ENCODE measurements around the gene RNF14.

The RNF14 gene

GRCh38 chr5:141942185-141942857 lies 26.6 kb upstream of the RNF14 start:
- peaks cover 11% of the 10 kb centered on the region for H3K36me3 ChIP-seq (ENCODE audit: control insufficient read depth, insufficient read depth, low read length)
- no peaks in the 10 kb centered on the region for H3K27me3 ChIP-seq (replicated peaks; ENCODE audit: control insufficient read depth, insufficient read depth, low read length)
- no peak for DNase-seq (ENCODE audit: extremely low read depth, insufficient read length)
- H3K4me3 ChIP-seq (replicated peaks; ENCODE audit: low read depth, low read length): no peak overlapping the region
- TF ChIP-seq, protein P1, sequence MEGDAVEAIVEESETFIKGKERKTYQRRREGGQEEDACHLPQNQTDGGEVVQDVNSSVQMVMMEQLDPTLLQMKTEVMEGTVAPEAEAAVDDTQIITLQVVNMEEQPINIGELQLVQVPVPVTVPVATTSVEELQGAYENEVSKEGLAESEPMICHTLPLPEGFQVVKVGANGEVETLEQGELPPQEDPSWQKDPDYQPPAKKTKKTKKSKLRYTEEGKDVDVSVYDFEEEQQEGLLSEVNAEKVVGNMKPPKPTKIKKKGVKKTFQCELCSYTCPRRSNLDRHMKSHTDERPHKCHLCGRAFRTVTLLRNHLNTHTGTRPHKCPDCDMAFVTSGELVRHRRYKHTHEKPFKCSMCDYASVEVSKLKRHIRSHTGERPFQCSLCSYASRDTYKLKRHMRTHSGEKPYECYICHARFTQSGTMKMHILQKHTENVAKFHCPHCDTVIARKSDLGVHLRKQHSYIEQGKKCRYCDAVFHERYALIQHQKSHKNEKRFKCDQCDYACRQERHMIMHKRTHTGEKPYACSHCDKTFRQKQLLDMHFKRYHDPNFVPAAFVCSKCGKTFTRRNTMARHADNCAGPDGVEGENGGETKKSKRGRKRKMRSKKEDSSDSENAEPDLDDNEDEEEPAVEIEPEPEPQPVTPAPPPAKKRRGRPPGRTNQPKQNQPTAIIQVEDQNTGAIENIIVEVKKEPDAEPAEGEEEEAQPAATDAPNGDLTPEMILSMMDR (IDR thresholded peaks at IDR 0.05; ENCODE audit: insufficient read depth, low read length, poor library complexity, severe bottlenecking): no peak

GRCh38 chr5:141944076-141944475 lies 24.8 kb upstream of the RNF14 start:
- Histone ChIP-seq H3K4me3 (replicated peaks; ENCODE audit: low read depth, low read length) (no peak overlapping the region), H3K36me3 (ENCODE audit: control insufficient read depth, insufficient read depth, low read length) (peaks cover 9% of the 10 kb centered on the region), H3K27me3 (replicated peaks; ENCODE audit: control insufficient read depth, insufficient read depth, low read length) (no peaks in the 10 kb centered on the region)
- TF ChIP-seq, protein P1 (IDR thresholded peaks at IDR 0.05; ENCODE audit: insufficient read depth, low read length, poor library complexity, severe bottlenecking): no peak
- DNase-seq (ENCODE audit: extremely low read depth, insufficient read length): no peak

DNA sequence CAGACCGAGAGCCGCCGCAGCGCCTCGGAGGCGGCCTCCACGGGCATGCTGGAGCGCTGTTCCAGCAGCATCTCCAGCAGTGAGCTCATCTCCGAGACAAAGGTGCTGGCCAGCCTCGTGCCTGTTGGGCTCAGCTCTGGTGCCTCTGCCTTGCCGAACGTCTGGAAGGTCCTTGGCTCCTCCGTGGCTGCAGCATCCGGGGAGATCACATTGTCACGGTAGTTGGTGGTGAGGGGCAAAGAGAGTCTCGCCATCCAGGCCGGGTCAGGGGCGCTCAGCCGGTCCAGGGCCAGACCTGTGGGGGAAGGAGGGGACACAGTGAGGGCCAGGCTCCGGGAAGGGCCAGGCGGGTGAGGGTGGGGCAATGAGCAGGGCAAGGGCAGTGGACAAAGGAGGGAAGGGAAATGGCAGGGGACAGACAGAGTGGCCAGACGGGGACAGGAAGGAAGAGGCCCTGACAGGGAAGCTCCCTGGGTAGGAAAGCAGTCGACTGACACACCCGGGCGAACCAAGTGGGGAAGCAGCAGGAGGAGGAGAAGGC lies 23.3 kb upstream of the RNF14 start:
- no peaks in the 10 kb centered on the region for H3K27me3 ChIP-seq (replicated peaks; ENCODE audit: control insufficient read depth, insufficient read depth, low read length)

DNA sequence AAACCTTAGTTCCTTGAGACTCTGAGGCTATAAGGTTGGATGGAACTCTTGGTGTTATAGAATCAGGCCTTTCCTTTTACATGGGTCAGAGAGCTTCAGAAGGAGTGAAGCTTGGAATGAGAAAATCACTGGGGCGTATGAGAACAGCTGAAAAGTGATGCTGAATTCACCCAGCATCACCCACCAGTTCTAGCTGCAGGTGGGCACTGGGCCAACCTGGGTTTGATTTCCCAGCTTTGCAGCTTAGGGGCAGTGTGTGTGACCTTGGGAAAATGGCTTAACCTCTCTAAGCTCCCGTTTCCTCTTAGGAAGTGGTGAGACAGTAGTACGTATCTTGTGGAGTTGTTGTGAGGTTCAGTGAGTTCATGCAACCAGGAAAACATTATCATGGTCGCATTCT lies 21.6 kb upstream of the RNF14 start:
- no peaks in the 10 kb centered on the region for H3K36me3 ChIP-seq (ENCODE audit: control insufficient read depth, insufficient read depth, low read length)
- H3K4me3 ChIP-seq (replicated peaks; ENCODE audit: low read depth, low read length): no peak overlapping the region
- TF ChIP-seq, protein P1 (IDR thresholded peaks at IDR 0.05; ENCODE audit: insufficient read depth, low read length, poor library complexity, severe bottlenecking): no peak
- no peaks in the 10 kb centered on the region for H3K27me3 ChIP-seq (replicated peaks; ENCODE audit: control insufficient read depth, insufficient read depth, low read length)
- DNase-seq (ENCODE audit: extremely low read depth, insufficient read length): no peak

More for the DNA sequence above, 23.3 kb upstream of the RNF14 start:
- DNase-seq (ENCODE audit: extremely low read depth, insufficient read length): no peak
- Histone ChIP-seq H3K36me3 (ENCODE audit: control insufficient read depth, insufficient read depth, low read length) (peaks cover under 1% of the 10 kb centered on the region; the same call in 1 of the 2 replicates), H3K4me3 (replicated peaks; ENCODE audit: low read depth, low read length) (no peak overlapping the region)
- TF ChIP-seq, protein P1 (IDR thresholded peaks at IDR 0.05; ENCODE audit: insufficient read depth, low read length, poor library complexity, severe bottlenecking): no peak

- H3K36me3 ChIP-seq (ENCODE audit: control insufficient read depth, insufficient read depth, low read length): no peaks in the 10 kb centered on the region
- TF ChIP-seq, protein P1 (IDR thresholded peaks at IDR 0.05; ENCODE audit: insufficient read depth, low read length, poor library complexity, severe bottlenecking): no peak
- H3K27me3 ChIP-seq (replicated peaks; ENCODE audit: control insufficient read depth, insufficient read depth, low read length): no peaks in the 10 kb centered on the region
- no peak overlapping the region for H3K4me3 ChIP-seq (replicated peaks; ENCODE audit: low read depth, low read length)
- no peak for DNase-seq (ENCODE audit: extremely low read depth, insufficient read length)
Observed at GRCh38 chr5:141948812-141949211, 20.1 kb upstream of the RNF14 start.
